ENCODE data around the gene FERD3L. TPM values are rescaled to one million over a fixed set of nuclear protein-coding genes. Genes with fewer than 3 reads are reported as not detected.
"Not testable (repeated sequence)": the region's sequence is repeated elsewhere in the genome, so short reads cannot be mapped to it uniquely, and the experiment has no call there.

Gene FERD3L, protein sequence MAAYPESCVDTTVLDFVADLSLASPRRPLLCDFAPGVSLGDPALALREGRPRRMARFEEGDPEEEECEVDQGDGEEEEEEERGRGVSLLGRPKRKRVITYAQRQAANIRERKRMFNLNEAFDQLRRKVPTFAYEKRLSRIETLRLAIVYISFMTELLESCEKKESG
- total RNA-seq (2014; rRNA removed) = not detected in 2 replicates
- polyA plus RNA-seq (2012) = not detected

DNA sequence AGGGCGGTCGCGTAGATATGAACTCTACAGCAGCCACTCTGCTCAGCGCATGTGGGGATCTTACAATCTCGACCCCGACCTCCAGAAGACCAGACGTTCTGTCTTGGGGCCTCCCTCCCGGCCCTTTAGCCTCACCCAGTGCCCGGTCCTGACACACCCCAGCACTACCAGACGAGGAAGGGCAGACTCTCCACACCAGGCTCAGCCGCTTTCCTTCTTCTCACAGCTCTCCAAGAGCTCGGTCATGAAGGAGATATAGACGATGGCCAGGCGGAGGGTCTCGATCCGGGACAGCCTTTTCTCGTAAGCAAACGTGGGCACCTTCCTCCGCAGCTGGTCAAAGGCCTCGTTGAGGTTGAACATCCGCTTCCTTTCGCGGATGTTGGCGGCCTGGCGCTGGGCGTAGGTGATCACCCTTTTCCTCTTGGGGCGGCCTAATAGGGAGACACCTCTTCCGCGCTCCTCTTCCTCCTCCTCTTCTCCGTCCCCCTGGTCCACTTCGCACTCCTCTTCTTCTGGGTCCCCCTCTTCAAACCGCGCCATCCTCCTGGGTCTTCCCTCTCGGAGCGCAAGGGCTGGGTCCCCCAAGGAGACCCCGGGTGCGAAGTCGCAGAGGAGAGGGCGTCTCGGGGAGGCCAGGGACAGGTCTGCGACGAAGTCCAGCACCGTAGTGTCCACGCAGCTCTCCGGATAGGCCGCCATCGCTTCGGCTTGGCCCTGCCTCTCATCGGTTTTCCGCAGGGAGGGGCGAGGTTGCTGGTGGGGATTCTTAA is at the start of gene FERD3L:
Gene FERD3L, minus strand, starts transcription at position 761 of the 773 bp plus-strand sequence. Its CDS starts 59 bp downstream, at position 702.
- no peak for DNase-seq (ENCODE audit: low read depth)

DNA sequence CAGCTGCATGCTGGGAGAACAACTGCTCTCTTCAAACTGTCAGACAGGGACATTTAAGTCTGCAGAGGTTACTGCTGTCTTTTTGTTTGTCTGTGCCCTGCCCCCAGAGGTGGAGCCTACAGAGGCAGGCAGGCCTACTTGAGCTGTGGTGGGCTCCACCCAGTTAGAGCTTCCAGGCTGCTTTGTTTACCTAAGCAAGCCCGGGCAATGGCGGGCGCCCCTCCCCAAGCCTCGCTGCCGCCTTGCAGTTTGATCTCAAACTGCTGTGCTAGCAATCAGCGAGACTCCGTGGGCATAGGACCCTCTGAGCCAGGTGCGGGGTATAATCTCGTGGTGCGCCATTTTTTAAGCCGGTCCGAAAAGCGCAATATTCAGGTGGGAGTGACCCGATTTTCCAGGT is 49.2 kb upstream of the FERD3L start:
- not testable (repeated sequence) for DNase-seq (ENCODE audit: low read depth)

GRCh38 chr7:19181634-19182033 is 36.4 kb upstream of the FERD3L start:
- peak; percentile 71 for DNase-seq (ENCODE audit: low read depth)

DNA sequence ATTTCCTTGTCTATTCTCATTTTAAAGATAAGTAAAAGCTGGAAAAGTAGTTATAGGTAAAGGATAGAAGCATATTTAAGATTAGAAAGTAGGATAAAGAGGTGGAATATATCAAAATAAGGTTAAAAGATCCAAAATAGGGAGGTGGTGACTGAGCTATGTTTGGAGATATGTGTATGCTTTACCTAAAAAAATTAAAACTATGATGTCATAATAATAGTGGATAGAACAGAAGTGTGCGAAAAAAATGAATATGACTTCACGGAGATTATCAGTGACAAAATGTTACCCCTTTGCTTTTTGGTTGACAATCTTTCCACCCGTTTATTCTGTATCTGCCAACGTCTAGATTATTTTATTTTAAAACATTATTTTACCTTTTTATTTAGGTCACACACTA is 33.4 kb upstream of the FERD3L start:
- no peak for DNase-seq (ENCODE audit: low read depth)

DNA sequence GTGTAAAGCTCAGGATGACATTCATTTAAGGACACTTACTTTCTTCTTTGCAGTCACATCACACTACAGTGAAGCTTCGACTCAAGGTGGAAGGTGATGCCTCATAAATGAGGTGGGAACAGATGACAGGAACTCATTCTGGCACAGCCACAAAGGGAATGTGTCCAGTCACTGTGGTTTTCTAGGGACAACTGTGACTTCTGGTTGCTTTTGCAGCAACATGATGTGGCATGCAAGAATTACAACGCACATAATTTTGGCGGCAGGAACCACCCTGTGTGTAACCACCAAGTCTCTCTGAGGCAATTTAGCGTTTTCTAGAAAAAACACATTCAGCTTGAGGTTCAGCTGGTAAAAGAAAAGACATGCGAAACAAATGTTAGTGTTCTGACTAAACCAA is 32.0 kb upstream of the FERD3L start:
- peak; percentile 86 for DNase-seq (ENCODE audit: low read depth)

DNA sequence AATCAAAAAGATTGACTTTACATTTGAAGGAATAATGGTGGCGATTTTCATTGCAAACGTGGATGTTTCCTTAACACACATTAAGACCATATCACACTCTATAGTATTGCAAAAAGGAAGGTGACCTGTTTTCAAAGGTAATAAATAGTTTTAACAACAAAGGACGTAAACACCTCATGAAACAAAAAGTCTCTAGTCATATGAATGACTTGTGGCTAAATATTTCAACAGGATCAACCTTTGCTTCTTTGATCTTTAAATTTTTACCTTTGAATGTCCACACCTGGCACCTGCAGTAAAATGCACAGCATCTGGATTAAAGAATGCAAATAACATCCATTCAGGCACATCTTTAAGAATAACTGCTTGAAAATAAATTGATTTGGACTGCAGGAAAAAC is 30.0 kb upstream of the FERD3L start:
- DNase-seq (ENCODE audit: low read depth) = no peak

GRCh38 chr7:19161671-19162070 is 16.4 kb upstream of the FERD3L start:
- DNase-seq (ENCODE audit: low read depth) = peak; percentile 16

DNA sequence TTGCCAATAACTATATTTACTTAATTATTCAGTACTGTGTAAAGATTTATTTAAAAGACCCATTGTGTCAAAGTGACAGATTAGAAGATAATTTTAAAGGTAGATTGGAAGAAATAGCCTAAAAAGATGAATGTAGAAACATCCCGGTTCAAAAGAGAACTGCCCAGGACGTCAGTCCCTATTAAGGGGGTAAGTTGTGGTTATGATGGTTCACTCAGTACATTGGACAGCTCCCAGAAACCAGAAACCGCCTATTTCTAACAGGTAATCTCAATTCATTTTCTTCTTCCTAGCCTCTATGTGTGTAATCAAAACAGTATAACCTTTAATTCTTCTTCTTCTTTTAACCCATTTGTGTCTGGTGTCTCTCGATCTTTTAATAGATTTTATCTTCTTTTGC is 1.5 kb upstream of the FERD3L start:
- peak; percentile 34 for DNase-seq (ENCODE audit: low read depth)

GRCh38 chr7:19145434-19146115 is 354 bp upstream of the FERD3L start:
- no peak for DNase-seq (ENCODE audit: low read depth)

DNA sequence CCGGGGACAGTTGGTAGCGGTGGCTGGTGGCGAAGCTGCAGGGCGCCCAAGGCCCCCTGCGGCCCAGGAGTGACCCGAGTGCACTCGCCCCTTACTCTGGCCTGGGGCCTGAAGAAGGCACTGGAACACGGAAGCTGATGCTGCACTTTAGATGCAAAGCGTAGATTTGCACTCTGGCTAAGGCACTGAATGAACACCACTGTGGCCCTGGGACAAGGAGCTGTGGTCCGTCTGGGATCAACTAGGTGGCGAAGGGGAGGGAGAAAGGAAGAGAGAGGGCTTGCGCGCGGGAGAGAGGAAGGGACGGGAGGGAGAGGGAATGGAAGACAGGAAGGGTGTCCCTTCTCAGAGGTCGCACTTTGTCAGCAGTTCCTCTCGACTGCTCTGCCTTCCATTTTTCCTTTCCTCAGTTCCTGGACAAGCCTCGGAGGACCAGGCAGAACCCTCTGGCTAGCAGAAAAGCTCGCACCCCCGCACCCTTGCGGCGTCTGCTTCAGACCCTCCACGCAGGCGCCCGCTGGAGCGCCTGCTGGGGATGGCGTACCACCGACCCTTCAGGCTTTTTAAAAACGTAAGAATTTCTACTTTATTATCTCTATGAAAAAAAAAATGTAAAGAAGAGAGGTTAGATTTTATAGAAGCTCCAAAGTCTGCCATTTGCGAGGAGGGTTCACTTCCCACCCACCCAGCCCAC is 1.2 kb downstream of the FERD3L start:
- no peak for DNase-seq (ENCODE audit: low read depth)

GRCh38 chr7:19139706-19140327 is 5.4 kb downstream of the FERD3L start:
- no peak for DNase-seq (ENCODE audit: low read depth)

- peak; percentile 53 for DNase-seq (ENCODE audit: low read depth)
These were observed 11.3 kb downstream of the FERD3L start for GRCh38 chr7:19133886-19134285.

DNA sequence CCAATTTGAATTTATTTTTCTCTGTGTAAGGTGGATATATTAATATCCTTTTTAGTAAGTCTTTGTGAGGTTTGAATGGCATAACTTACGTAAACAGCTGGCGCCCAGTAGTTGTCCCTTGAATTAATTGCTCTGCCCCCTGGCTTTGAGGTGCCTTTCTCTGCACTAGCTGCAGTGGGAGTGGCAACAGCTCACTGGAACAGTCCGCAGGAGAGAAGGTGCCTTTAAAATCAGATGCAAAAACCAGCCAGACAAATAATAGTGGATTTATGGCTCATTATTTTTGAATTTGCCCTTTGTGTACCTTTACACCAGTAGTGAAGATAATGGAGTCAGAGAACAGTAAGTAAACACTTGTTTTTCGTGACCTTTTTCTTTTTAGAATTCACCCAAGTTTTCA is 11.8 kb downstream of the FERD3L start:
- DNase-seq (ENCODE audit: low read depth) = peak; percentile 19

GRCh38 chr7:19128856-19129255 is 16.4 kb downstream of the FERD3L start:
- no peak for DNase-seq (ENCODE audit: low read depth)

- peak; percentile 89 for DNase-seq (ENCODE audit: low read depth)
These were observed 23.1 kb downstream of the FERD3L start for GRCh38 chr7:19121977-19122588.

DNA sequence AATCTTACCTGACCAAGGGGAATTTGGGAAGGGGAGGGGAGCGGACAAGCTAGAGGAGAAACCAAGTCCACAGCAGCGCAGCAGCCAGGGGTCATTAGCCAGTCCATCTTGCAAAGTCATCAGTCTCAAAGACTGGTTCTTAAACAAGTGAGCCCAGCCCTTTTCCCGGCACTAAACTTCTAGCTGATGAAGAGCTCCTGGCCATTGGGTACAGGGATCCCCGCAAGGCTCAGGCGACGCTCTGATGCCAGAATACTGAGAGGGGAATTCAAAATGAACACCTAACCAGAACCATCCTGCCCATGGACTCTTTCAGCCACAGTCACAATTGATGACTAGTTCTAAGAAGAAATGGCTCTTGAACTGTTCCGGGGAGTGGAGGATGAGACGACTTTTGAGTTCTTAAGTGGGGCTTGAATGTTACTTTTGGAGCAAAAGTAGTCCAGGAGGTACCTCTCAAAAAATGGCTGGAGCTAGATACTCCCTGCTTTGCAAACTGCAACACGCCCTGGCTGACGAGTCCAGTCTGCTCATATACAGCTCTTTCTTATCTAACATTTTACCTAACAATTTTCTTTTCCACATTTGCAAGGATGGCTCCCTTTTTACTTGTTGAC is 25.2 kb downstream of the FERD3L start:
- DNase-seq (ENCODE audit: low read depth) = peak; percentile 10

DNA sequence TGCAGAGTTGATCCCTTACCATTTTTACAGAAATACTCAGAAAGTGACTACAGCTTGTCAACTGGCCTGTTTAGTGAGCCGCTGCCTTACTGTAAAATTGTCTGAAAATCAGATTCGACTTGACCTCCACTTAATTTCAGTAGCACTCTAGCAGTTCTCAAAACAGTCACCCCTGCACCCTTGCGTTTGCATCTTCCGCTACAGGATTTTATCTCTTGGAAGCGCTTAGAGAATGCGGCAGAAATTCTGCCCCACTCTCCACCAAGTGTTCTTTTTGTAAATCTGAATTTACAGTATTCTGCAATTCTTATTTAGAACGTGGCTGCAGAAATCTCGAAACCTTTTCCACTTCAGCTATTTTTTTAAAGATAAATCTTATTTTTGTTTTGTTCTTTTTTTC is 25.8 kb downstream of the FERD3L start:
- no peak for DNase-seq (ENCODE audit: low read depth)

GRCh38 chr7:19118636-19119371 is 26.4 kb downstream of the FERD3L start:
- DNase-seq (ENCODE audit: low read depth) = no peak

DNA sequence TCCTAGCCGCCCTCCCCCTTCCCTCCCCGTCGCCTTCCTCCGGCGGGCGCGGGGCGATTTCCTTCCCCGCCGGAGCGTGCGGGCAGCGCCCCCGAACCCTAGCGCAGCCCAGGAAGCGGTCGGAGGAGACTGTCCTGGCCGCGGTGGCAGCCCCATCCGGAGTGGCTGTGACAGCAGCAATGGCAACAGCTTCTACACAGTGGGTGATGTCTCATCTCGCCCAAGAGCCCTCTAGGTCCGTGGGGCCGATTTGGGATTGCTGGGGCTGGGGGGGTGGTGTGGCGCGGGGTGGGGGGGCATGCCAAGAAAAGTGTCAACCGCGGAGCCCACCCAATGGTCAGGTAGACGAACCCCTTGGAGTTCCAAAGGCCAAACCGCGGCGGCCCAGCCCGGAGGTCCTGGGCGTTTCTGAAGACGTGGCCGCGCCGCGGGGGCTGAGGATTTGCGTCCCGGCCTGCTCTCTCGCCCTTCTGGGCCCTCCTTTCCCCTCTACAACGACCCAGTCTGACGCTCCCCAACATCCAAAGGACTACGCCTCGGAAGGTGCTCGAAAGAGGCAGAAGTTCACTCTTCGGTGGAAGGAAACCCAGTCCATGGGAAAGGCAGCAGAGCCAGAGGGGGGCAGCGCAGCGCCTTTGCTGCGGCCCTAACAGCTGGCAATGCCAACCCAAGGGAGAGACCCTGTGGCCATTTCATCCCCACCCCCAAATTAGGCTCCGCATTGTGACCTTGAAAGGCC is 27.2 kb downstream of the FERD3L start:
- DNase-seq (ENCODE audit: low read depth) = peak; percentile 79
